Measurements from ENCODE around the gene RHEX.

DNA sequence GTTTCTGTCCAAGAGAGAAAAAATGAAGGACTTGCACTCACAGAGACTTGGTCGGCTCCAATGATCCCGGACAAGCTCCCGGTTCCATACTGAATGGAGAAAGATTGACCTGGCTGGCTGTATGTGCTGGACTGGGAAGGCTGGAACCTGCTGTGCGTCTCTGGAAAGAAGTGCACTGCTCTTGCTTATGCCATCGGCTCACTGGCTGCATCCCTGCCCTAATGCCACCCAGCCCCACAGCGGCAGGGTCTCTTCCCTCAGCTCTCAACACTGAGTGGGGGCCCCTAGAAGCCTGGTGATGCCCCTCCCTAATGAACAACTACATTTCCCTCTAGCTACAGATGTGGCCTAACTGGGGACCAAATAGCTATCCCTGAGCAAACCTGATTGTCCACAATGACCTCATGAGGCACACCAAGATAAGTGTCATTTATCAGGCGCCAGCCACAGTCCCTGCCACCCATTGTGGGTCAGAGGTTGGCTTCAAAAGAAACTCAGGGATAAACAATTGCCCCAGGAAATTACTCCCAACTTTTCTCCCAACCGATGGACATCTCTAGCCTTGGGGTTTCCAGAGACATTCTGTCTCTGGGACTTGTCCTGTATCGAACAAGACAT is 31.9 kb upstream of the RHEX start:
- TF ChIP-seq POLR2A (IDR thresholded peaks at IDR 0.05), result no peak
- TF ChIP-seq, protein P1, sequence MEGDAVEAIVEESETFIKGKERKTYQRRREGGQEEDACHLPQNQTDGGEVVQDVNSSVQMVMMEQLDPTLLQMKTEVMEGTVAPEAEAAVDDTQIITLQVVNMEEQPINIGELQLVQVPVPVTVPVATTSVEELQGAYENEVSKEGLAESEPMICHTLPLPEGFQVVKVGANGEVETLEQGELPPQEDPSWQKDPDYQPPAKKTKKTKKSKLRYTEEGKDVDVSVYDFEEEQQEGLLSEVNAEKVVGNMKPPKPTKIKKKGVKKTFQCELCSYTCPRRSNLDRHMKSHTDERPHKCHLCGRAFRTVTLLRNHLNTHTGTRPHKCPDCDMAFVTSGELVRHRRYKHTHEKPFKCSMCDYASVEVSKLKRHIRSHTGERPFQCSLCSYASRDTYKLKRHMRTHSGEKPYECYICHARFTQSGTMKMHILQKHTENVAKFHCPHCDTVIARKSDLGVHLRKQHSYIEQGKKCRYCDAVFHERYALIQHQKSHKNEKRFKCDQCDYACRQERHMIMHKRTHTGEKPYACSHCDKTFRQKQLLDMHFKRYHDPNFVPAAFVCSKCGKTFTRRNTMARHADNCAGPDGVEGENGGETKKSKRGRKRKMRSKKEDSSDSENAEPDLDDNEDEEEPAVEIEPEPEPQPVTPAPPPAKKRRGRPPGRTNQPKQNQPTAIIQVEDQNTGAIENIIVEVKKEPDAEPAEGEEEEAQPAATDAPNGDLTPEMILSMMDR (IDR thresholded peaks at IDR 0.05), result no peak

Data from ovary (tissue), 3 donors.